ENCODE data around the gene DOCK3. TPM values are rescaled to one million over a fixed set of nuclear protein-coding genes. Genes with fewer than 3 reads are reported as not detected.

Gene DOCK3
- total RNA-seq, 1 donor from 2014 or later, result 0.98 TPM

GRCh38 chr3:51276046-51276445 is 601.3 kb downstream of the DOCK3 start:
- DNase-seq (ENCODE audit: extremely low spot score in 2 of 2), result no peak
- no peaks in the 10 kb centered on the region for H3K4me1 ChIP-seq
- H3K27me3 ChIP-seq, result no peaks in the 10 kb centered on the region
- no peak for TF ChIP-seq CTCF (IDR thresholded peaks at IDR 0.05)
- no peak for TF ChIP-seq POLR2AphosphoS5 (IDR thresholded peaks at IDR 0.05; ENCODE audit: insufficient read depth in 1 of 2, low read depth in 1 of 2)
- no peak for TF ChIP-seq POLR2A (IDR thresholded peaks at IDR 0.05)
- H3K27ac ChIP-seq, result no peak overlapping the region
- no peaks in the 10 kb centered on the region for H3K9me3 ChIP-seq
- intact Hi-C loops (cut with DNase I), result no loop called here
- H3K4me3 ChIP-seq, result no peak overlapping the region
- H3K36me3 ChIP-seq, result no peaks in the 10 kb centered on the region

GRCh38 chr3:51279448-51279847 is 604.7 kb downstream of the DOCK3 start:
- Histone ChIP-seq H3K9me3 (no peaks in the 10 kb centered on the region), H3K27ac (no peak overlapping the region), H3K4me3 (no peak overlapping the region), H3K4me1 (no peaks in the 10 kb centered on the region), H3K36me3 (no peaks in the 10 kb centered on the region), H3K27me3 (no peaks in the 10 kb centered on the region)
- intact Hi-C loops (cut with DNase I), result no loop called here
- DNase-seq (ENCODE audit: extremely low spot score in 2 of 2), result no peak
- TF ChIP-seq POLR2AphosphoS5 (IDR thresholded peaks at IDR 0.05; ENCODE audit: insufficient read depth in 1 of 2, low read depth in 1 of 2) (no peak), POLR2A (IDR thresholded peaks at IDR 0.05) (no peak), CTCF (IDR thresholded peaks at IDR 0.05) (no peak)

- H3K27me3 ChIP-seq, result no peaks in the 10 kb centered on the region
- H3K4me3 ChIP-seq, result no peak overlapping the region
- intact Hi-C loops (cut with DNase I), result no loop called here
- no peak for DNase-seq (ENCODE audit: extremely low spot score in 2 of 2)
- no peak overlapping the region for H3K27ac ChIP-seq
- no peaks in the 10 kb centered on the region for H3K36me3 ChIP-seq
- no peak for TF ChIP-seq POLR2AphosphoS5 (IDR thresholded peaks at IDR 0.05; ENCODE audit: insufficient read depth in 1 of 2, low read depth in 1 of 2)
- TF ChIP-seq CTCF (IDR thresholded peaks at IDR 0.05), result no peak
- no peak for TF ChIP-seq POLR2A (IDR thresholded peaks at IDR 0.05)
- H3K4me1 ChIP-seq, result no peaks in the 10 kb centered on the region
- no peaks in the 10 kb centered on the region for H3K9me3 ChIP-seq
Measured at GRCh38 chr3:51280176-51280575, 605.4 kb downstream of the DOCK3 start.

GRCh38 chr3:51282931-51283330 is 608.2 kb downstream of the DOCK3 start:
- TF ChIP-seq POLR2AphosphoS5 (IDR thresholded peaks at IDR 0.05; ENCODE audit: insufficient read depth in 1 of 2, low read depth in 1 of 2) (no peak), CTCF (IDR thresholded peaks at IDR 0.05) (no peak), POLR2A (IDR thresholded peaks at IDR 0.05) (no peak)
- H3K9me3 ChIP-seq, result no peaks in the 10 kb centered on the region
- H3K27ac ChIP-seq, result no peak overlapping the region
- H3K27me3 ChIP-seq, result no peaks in the 10 kb centered on the region
- no peak overlapping the region for H3K4me3 ChIP-seq
- H3K36me3 ChIP-seq, result no peaks in the 10 kb centered on the region
- H3K4me1 ChIP-seq, result no peaks in the 10 kb centered on the region
- intact Hi-C loops (cut with DNase I), result no loop called here
- DNase-seq (ENCODE audit: extremely low spot score in 2 of 2), result no peak

- Histone ChIP-seq H3K9me3 (no peaks in the 10 kb centered on the region), H3K27ac (no peak overlapping the region), H3K36me3 (no peaks in the 10 kb centered on the region), H3K4me1 (no peaks in the 10 kb centered on the region), H3K27me3 (no peaks in the 10 kb centered on the region), H3K4me3 (no peak overlapping the region)
- intact Hi-C loops (cut with DNase I), result no loop called here
- DNase-seq (ENCODE audit: extremely low spot score in 2 of 2), result no peak
- TF ChIP-seq CTCF (IDR thresholded peaks at IDR 0.05) (no peak), POLR2AphosphoS5 (IDR thresholded peaks at IDR 0.05; ENCODE audit: insufficient read depth in 1 of 2, low read depth in 1 of 2) (no peak), POLR2A (IDR thresholded peaks at IDR 0.05) (no peak)
Measured at GRCh38 chr3:51283421-51283820, 608.7 kb downstream of the DOCK3 start.

Measured in vagina (tissue), 2 donors.